Body of pancreas (tissue), 4 donors: Measurements from ENCODE around the gene RFX8. TPM values are rescaled to one million over a fixed set of nuclear protein-coding genes. Genes with fewer than 3 reads are reported as not detected.
"Not testable (repeated sequence)": the region's sequence is repeated elsewhere in the genome, so short reads cannot be mapped to it uniquely, and the experiment has no call there.

ENCODE experiments used
- ATAC-seq: fragments of 150-250 bp; one replicate; pipeline ENCODE4 v1.9.1; 2016
- DNase-seq, 4 donors: peaks; one replicate each; pipeline ENCODE4 v3.0.0-alpha.2; 2019
- H3K27ac ChIP-seq, 4 donors: fragments of 200-600 bp; sonication (generic); 1 replicate in 3 of 4; 2 replicates in 1 of 4; pipeline versions ENCODE4 v1.5.1 to v1.6.1; 2016 to 2019; ENCODE audit warnings: mild to moderate bottlenecking in 1 of 4, mixed read lengths in 1 of 4, moderate library complexity in 1 of 4
- H3K27me3 ChIP-seq, 2 donors: fragments of 200-600 bp; sonication (generic); one replicate each; pipeline ENCODE4 v1.6.0; 2016; ENCODE audit warnings: mild to moderate bottlenecking in 1 of 2
- H3K36me3 ChIP-seq, 2 donors: fragments of 200-600 bp; sonication (generic); replicated peaks in 1 of 2; 2 replicates each; pipeline ENCODE4 v1.5.1; 2016; ENCODE audit warnings: low read depth in 2 of 2; ENCODE audit not compliant: insufficient read depth in 1 of 2
- H3K4me1 ChIP-seq: fragments of 200-600 bp; sonication (generic); one replicate; pipeline ENCODE4 v1.6.0; 2016
- H3K4me3 ChIP-seq, 2 donors: fragments of 200-600 bp; sonication (generic); 1 replicate in 1 of 2; 2 replicates in 1 of 2; pipeline ENCODE4 v1.5.1; 2016 to 2019
- H3K9me3 ChIP-seq, 3 donors: fragments of 200-600 bp; sonication (generic); 1 replicate in 2 of 3; 2 replicates in 1 of 3; pipeline ENCODE4 v1.5.1; 2016
- POLR2A ChIP-seq, 3 donors: fragments of 450-650 bp; IDR thresholded peaks; one replicate each; pipeline ENCODE4 v1.6.1; 2016; ENCODE audit warnings: antibody characterized with exemption in 3 of 3, mild to moderate bottlenecking in 2 of 3
- WGBS, 2 donors: methylation state at CpG; one replicate each; pipeline ENCODE4 v1.1.5; 2017; 5-methylcytosine and 5-hydroxymethylcytosine counted together
- intact Hi-C: fragments of 100-400 bp; cut with DNase I; formaldehyde crosslinking; loops from one replicate; pipeline ENCODE4 v1.15.1; 2023
- total RNA-seq, 2 donors: library from RNA; depleted of rRNA; stranded (reverse); fragments of >200 nt; gene quantifications; one replicate each; pipeline ENCODE4 v1.1.0, GENCODE V29; 2016
- TF ChIP-seq, protein P1 (sequence below), 7 experiments: fragments of 450-650 bp in 4 of 7; fragments of 200-600 bp in 3 of 7; sonication (generic) in 3 of 7; IDR thresholded peaks; one replicate each; pipeline ENCODE4 v1.5.1; 2016 to 2019; ENCODE audit warnings: antibody characterized with exemption in 7 of 7

The RFX8 gene
- total RNA-seq, 2 donors from 2014 or later, result not detected

DNA sequence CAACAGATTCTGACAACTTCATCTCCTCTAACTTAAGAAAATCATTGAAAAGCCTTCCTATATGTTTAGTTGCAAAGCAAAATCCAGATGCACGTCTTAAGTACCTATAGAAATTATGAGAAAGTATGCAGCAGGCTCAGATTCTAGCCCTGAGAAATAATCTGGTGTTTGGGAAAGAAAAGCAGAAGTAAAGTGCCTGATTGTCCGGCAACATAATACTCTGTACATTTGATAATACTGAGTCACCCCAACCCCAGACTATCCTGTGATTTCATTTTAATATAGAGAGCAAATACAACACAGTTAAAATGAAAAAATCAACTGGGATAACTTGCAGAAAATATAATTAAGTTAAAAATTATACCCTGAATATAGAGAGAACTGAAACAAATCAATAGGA lies 13.5 kb downstream of the RFX8 start:
- TF ChIP-seq, protein P1, sequence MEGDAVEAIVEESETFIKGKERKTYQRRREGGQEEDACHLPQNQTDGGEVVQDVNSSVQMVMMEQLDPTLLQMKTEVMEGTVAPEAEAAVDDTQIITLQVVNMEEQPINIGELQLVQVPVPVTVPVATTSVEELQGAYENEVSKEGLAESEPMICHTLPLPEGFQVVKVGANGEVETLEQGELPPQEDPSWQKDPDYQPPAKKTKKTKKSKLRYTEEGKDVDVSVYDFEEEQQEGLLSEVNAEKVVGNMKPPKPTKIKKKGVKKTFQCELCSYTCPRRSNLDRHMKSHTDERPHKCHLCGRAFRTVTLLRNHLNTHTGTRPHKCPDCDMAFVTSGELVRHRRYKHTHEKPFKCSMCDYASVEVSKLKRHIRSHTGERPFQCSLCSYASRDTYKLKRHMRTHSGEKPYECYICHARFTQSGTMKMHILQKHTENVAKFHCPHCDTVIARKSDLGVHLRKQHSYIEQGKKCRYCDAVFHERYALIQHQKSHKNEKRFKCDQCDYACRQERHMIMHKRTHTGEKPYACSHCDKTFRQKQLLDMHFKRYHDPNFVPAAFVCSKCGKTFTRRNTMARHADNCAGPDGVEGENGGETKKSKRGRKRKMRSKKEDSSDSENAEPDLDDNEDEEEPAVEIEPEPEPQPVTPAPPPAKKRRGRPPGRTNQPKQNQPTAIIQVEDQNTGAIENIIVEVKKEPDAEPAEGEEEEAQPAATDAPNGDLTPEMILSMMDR (IDR thresholded peaks at IDR 0.05), result no peak
- TF ChIP-seq POLR2A (IDR thresholded peaks at IDR 0.05), result no peak
- 56 to 80% methylated on average over 2 of the region's 2 CpGs for WGBS, 2 donors
- H3K27me3 ChIP-seq, result no peaks in the 10 kb centered on the region
- no peak for DNase-seq
- intact Hi-C loops, result no loop called here
- no peak for ATAC-seq
- no peaks in the 10 kb centered on the region for H3K9me3 ChIP-seq
- H3K4me1 ChIP-seq, result no peaks in the 10 kb centered on the region
- no peak overlapping the region for H3K27ac ChIP-seq
- no peaks in the 10 kb centered on the region for H3K36me3 ChIP-seq
- H3K4me3 ChIP-seq, result no peak overlapping the region

DNA sequence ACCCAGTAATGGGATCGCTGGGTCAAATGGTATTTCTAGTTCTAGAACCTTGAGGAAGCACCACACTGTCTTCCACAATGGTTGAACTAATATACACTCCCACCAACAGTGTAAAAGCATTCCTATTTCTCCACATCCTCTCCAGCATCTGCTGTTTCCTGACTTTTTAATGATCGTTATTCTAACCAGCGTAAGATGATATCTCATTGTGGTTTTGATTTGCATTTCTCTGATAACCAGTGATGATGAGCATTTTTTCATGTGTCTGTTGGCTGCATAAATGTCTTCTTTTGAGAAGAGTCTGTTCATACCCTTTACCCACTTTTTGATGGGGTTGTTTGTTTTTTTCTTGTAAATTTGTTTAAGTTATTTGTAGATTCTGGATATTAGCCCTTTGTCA lies 20.5 kb downstream of the RFX8 start:
- H3K9me3 ChIP-seq, DNase-seq, H3K4me1 ChIP-seq, H3K27me3 ChIP-seq, H3K4me3 ChIP-seq, intact Hi-C loops, ATAC-seq, H3K27ac ChIP-seq, H3K36me3 ChIP-seq: not testable (repeated sequence)
- 64 to 74% methylated on average over 3 of the region's 3 CpGs for WGBS, 2 donors

DNA sequence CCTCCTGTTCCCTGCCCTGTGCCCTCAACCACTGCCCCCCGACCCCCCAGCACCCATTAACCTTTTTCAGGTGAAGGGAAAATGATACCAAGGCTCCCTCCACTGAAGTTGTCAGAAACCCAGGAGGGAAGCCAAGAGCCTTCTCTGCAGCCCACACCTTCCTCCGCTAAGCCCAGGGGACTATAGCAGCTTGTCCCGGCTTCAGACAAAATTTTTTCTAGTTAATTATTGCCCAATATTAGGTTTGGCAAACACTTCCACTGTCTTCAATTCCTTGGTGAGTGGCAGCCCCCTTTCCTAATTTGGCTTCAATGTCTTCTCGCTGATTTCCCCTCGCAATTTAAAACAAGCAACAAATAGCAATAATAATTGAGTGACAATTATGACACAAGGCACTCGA lies 23.9 kb downstream of the RFX8 start:
- H3K27ac ChIP-seq, result no peak overlapping the region
- H3K9me3 ChIP-seq, result no peaks in the 10 kb centered on the region
- DNase-seq, result no peak
- TF ChIP-seq, protein P1 (IDR thresholded peaks at IDR 0.05), result no peak
- no peak for TF ChIP-seq POLR2A (IDR thresholded peaks at IDR 0.05)
- no peak overlapping the region for H3K4me3 ChIP-seq
- no peaks in the 10 kb centered on the region for H3K27me3 ChIP-seq
- H3K36me3 ChIP-seq, result no peaks in the 10 kb centered on the region
- WGBS, 2 donors, result 47 to 58% methylated on average over 6 of the region's 6 CpGs
- H3K4me1 ChIP-seq, result no peaks in the 10 kb centered on the region
- no peak for ATAC-seq
- intact Hi-C loops, result no loop called here

DNA sequence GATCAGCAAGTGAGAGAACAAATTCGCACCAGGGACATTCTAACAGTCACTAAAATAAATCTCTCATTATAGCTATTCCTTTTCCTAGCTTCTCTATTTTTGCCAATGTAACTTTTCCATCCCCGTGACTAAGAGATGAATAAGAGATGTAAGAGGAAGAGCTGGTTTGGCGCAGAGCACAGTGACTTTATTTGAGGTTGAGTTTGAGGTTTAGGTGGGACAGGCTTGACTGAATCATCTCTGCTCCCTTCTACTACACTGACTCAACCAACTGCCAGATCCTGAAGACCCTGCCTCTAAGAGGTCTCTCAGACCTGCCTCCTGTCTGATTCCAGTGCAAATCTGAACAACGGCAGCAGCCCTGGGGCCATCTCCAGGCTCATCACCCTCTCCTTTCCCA lies 28.0 kb downstream of the RFX8 start:
- H3K27me3 ChIP-seq, result no peaks in the 10 kb centered on the region
- H3K36me3 ChIP-seq, result no peaks in the 10 kb centered on the region
- H3K4me1 ChIP-seq, result no peaks in the 10 kb centered on the region
- TF ChIP-seq, protein P1 (IDR thresholded peaks at IDR 0.05), result no peak
- no peak for TF ChIP-seq POLR2A (IDR thresholded peaks at IDR 0.05)
- H3K9me3 ChIP-seq, result no peaks in the 10 kb centered on the region
- WGBS, 2 donors, result 79 to 87% methylated on average over 4 of the region's 4 CpGs
- H3K4me3 ChIP-seq, result no peak overlapping the region
- no peak for ATAC-seq
- intact Hi-C loops, result no loop called here
- DNase-seq, result no peak
- no peak overlapping the region for H3K27ac ChIP-seq

DNA sequence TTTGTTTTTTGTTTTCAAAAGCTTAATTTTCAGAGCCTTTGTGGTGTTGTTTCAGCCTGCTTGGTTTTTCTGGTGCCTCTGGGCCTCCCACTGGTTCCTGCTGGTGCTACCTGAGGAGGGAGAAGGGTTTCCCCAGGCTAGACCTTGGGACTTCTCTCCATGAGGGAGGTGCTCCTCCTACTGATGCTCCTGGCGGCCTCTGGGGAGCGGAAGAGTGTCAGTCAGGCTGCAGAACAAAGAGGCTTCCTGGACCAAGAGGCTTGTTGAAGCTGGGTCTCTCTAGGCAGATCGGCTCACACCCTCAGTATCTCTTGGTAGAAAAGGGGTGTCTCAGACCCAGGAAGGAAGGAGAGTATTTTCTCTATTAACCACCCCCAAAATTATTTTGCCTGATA lies 32.2 kb downstream of the RFX8 start:
- ATAC-seq, result no peak
- peaks cover 10% of the 10 kb centered on the region for H3K4me1 ChIP-seq
- intact Hi-C loops, result no loop called here
- no peak for DNase-seq
- H3K4me3 ChIP-seq, result no peak overlapping the region
- 93 to 98% methylated on average over 3 of the region's 3 CpGs for whole genome bisulfite sequencing, 2 donors
- TF ChIP-seq, protein P1 (IDR thresholded peaks at IDR 0.05), result no peak
- TF ChIP-seq POLR2A (IDR thresholded peaks at IDR 0.05), result no peak
- no peaks in the 10 kb centered on the region for H3K27me3 ChIP-seq
- no peaks in the 10 kb centered on the region for H3K9me3 ChIP-seq
- H3K27ac ChIP-seq, result no peak overlapping the region
- no peaks in the 10 kb centered on the region for H3K36me3 ChIP-seq
